ENCODE results near the gene TCF12. TPM values are rescaled to one million over a fixed set of nuclear protein-coding genes. Genes with fewer than 3 reads are reported as not detected.

The TCF12 gene
- total RNA-seq, 1 donor from 2014 or later = 207 TPM

DNA sequence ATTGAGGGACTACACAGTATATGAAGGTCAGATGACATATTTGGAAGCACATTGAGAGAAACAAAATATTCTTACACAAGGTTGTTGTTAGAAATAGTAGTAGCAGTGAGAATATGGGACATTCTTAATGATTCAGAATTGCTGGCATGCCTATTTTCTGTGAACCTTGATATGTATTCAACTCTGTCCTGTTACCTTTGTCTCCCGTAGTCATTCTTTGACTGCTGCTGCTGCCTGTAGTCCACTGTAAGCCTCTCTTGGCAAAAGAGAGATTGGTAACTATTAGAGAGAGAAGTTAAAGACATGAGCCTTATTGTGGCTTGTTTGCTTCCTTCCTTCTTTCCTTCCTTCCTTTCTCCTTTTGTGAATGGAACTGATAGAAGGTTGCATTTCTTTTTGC lies 64.5 kb downstream of the TCF12 start:
- no peak for DNase-seq (ENCODE audit: low read depth, low spot score)
- Mint-ChIP-seq H3K27me3 (ENCODE audit: low read depth) (no peaks in the 10 kb centered on the region), H3K27ac (ENCODE audit: unreplicated experiment) (no peak overlapping the region), H3K4me3 (no peak overlapping the region), H3K36me3 (ENCODE audit: low read depth) (no peaks in the 10 kb centered on the region), H3K4me1 (peaks cover 25% of the 10 kb centered on the region), H3K9me3 (no peaks in the 10 kb centered on the region)
- TF ChIP-seq, protein P1, sequence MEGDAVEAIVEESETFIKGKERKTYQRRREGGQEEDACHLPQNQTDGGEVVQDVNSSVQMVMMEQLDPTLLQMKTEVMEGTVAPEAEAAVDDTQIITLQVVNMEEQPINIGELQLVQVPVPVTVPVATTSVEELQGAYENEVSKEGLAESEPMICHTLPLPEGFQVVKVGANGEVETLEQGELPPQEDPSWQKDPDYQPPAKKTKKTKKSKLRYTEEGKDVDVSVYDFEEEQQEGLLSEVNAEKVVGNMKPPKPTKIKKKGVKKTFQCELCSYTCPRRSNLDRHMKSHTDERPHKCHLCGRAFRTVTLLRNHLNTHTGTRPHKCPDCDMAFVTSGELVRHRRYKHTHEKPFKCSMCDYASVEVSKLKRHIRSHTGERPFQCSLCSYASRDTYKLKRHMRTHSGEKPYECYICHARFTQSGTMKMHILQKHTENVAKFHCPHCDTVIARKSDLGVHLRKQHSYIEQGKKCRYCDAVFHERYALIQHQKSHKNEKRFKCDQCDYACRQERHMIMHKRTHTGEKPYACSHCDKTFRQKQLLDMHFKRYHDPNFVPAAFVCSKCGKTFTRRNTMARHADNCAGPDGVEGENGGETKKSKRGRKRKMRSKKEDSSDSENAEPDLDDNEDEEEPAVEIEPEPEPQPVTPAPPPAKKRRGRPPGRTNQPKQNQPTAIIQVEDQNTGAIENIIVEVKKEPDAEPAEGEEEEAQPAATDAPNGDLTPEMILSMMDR (conservative IDR thresholded peaks at IDR 0.05) = no peak

- H3K27ac Mint-ChIP-seq (ENCODE audit: unreplicated experiment) = peak overlapping the region; percentile 27
Observed at GRCh38 chr15:56984681-56985481, 66.4 kb downstream of the TCF12 start.

GRCh38 chr15:56985856-56986255 lies 67.4 kb downstream of the TCF12 start:
- no peak overlapping the region for H3K4me3 Mint-ChIP-seq
- no peak for DNase-seq (ENCODE audit: low read depth, low spot score)
- H3K4me1 Mint-ChIP-seq = peaks cover 39% of the 10 kb centered on the region
- no peaks in the 10 kb centered on the region for H3K9me3 Mint-ChIP-seq
- H3K27ac Mint-ChIP-seq (ENCODE audit: unreplicated experiment) = no peak overlapping the region
- TF ChIP-seq, protein P1 (conservative IDR thresholded peaks at IDR 0.05) = no peak
- no peaks in the 10 kb centered on the region for H3K36me3 Mint-ChIP-seq (ENCODE audit: low read depth)
- H3K27me3 Mint-ChIP-seq (ENCODE audit: low read depth) = no peaks in the 10 kb centered on the region

More at GRCh38 chr15:56984681-56985481, 66.4 kb downstream of the TCF12 start:
- H3K27me3 Mint-ChIP-seq (ENCODE audit: low read depth) = no peaks in the 10 kb centered on the region
- no peak for DNase-seq (ENCODE audit: low read depth, low spot score)
- H3K36me3 Mint-ChIP-seq (ENCODE audit: low read depth) = no peaks in the 10 kb centered on the region
- no peaks in the 10 kb centered on the region for H3K9me3 Mint-ChIP-seq
- H3K4me1 Mint-ChIP-seq = peaks cover 39% of the 10 kb centered on the region
- H3K4me3 Mint-ChIP-seq = no peak overlapping the region
- TF ChIP-seq, protein P1 (conservative IDR thresholded peaks at IDR 0.05) = no peak

DNA sequence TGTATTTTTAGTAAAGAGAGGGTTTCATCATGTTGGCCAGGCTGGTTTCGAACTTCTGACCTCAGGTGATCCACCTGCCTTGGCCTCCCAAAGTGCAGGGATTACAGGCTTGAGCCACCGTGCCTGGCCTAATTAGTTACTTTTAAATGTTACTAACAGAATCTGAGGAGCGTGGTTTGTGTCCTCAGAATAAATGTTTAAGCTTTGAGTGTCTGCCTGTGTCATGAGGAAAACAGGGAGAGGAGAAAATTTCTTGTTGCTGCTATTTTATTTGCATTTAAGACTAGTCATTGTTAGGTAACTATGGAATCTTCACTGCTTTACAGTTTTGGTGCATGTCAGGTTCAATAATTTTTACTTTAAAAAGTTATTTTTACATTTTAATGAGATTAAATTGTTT lies 68.8 kb downstream of the TCF12 start:
- peaks cover 1% of the 10 kb centered on the region for H3K36me3 Mint-ChIP-seq (ENCODE audit: low read depth)
- peaks cover 35% of the 10 kb centered on the region for H3K4me1 Mint-ChIP-seq
- no peak overlapping the region for H3K4me3 Mint-ChIP-seq
- TF ChIP-seq, protein P1 (conservative IDR thresholded peaks at IDR 0.05) = no peak
- H3K9me3 Mint-ChIP-seq = no peaks in the 10 kb centered on the region
- no peaks in the 10 kb centered on the region for H3K27me3 Mint-ChIP-seq (ENCODE audit: low read depth)
- DNase-seq (ENCODE audit: low read depth, low spot score) = no peak
- H3K27ac Mint-ChIP-seq (ENCODE audit: unreplicated experiment) = no peak overlapping the region

DNA sequence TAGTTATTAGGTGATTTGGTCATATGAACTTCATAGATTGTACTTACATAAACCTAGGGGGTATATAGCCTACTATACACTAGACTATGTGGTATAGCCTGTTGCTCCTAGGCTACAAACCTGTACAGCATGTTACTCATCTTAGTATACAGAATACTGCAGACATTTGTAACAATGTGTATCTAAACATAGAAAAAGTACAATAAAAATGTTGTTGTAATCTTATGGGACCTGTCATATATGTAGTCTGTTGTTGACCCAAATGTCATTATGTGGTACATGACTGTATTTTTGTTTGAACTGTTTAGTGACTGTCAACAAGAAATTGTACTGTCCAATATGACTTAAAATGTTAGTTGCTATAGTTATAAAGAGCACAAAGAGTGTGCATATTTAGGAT lies 69.8 kb downstream of the TCF12 start:
- Mint-ChIP-seq H3K9me3 (peaks cover 1% of the 10 kb centered on the region), H3K36me3 (ENCODE audit: low read depth) (peaks cover 10% of the 10 kb centered on the region), H3K4me3 (no peak overlapping the region), H3K27me3 (ENCODE audit: low read depth) (no peaks in the 10 kb centered on the region), H3K4me1 (peaks cover 31% of the 10 kb centered on the region), H3K27ac (ENCODE audit: unreplicated experiment) (no peak overlapping the region)
- TF ChIP-seq, protein P1 (conservative IDR thresholded peaks at IDR 0.05) = no peak
- no peak for DNase-seq (ENCODE audit: low read depth, low spot score)
